GM12874 (cell line): ENCODE measurements around the gene GALNT15.

Experiments
- CTCF ChIP-seq: IDR thresholded peaks from 2 replicates; pipeline ENCODE4 v1.5.1; 2011; ENCODE audit warnings: low read depth, mild to moderate bottlenecking, control low read depth, low read length, moderate library complexity; ENCODE audit not compliant: insufficient read depth

GALNT15 gene

DNA sequence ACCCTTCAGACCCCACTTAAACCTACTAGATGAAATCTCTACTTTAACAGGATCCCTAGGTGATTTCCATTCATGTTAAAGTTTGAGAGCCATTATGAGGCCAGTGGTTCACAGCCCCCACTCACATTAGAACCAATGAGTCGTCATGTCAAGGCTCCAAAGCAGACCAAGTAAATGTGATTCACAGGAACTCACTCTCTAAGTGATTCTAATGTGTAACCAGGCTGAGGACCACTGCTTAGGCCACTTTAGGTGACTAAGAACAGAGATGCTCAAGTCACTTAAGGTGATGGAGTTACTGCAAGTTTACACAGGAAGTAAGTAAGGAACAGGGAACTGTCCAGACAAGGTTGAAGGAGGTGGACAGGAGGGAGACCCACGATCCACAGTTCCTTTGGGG is 7.7 kb downstream of the GALNT15 start:
- TF ChIP-seq CTCF: no peak

GRCh38 chr3:16182612-16183011 is 8.1 kb downstream of the GALNT15 start:
- no peak for TF ChIP-seq CTCF

GRCh38 chr3:16183082-16183481 is 8.6 kb downstream of the GALNT15 start:
- TF ChIP-seq CTCF: no peak

GRCh38 chr3:16183601-16184270 is 9.3 kb downstream of the GALNT15 start:
- no peak for TF ChIP-seq CTCF

DNA sequence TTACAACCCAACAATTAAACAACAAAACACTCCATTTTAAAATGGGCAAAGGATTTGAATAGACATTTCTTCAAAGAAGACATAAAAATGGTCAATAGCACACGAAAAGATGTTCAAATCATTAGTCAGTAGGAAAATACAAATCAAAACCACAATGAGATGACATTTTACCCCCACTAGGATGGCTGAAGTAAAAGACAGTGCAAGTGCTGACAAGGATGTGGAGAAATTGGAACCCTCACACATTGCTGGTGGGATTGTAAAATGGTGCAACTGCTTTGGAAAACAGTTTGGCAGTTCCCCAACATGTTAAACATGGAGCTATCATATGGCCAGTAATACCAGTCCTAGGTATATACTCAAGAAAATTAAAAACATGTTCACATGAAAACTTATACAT is 11.6 kb downstream of the GALNT15 start:
- no peak for TF ChIP-seq CTCF

DNA sequence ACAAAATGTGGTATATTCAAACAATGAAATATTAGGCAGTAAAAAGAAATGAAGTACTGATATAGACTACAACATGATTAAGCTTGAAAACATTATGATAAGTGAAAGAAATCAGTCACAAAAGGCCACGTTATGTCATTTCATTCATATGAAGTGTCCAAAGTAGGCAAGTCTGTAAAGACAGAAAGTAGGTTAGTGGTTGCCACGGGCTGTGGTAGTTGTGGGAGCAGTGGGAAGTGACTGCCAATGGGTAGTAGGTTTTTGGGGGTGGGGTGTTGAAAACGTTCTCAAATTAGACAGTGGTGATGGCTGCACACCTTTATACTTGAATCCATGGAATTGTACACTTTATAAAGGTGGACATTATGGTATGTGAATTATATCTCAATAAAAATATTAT is 12.1 kb downstream of the GALNT15 start:
- no peak for TF ChIP-seq CTCF

DNA sequence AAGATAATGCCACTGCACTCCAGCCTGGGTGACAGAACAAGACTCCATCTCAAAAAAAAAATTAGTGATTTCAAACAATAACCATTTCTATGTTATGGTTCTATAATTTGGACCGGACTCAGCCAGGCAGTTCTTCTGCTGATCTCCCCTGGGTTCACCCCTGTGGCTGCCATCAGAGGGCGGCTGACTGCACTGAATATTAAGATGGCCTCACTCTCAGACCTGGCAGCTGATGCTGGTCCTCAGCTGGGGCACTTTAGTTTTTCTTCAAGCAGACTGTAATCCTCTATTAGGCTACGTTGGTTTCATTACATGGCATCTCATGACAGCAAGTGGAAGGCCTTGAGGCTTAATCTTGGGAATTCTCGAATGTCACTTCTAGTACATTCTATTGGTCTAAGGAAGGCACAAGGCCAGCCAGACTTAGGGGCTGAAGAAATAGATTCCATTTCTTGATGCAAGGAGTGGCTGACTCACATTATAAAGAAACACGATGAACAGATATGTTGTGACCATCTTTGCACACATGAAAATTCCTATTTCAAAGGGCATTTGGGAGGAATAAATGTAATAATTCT is 12.8 kb downstream of the GALNT15 start:
- no peak for TF ChIP-seq CTCF
